CD4-positive, alpha-beta T cell treated with Interleukin-17A for 1 hour (primary cell): ENCODE results near the gene ROBO4.

Experiments used
- DNase-seq: peaks from one replicate; pipeline ENCODE4 v3.0.0-alpha.2; 2020

Gene ROBO4

GRCh38 chr11:124897674-124898262, at the start of gene ROBO4:
TSS of gene ROBO4 (minus strand) at chr11:124897865. CDS start at chr11:124897795, 70 bp downstream.
- no peak for DNase-seq

GRCh38 chr11:124946735-124947141, 49.1 kb upstream of the ROBO4 start:
- no peak for DNase-seq

DNA sequence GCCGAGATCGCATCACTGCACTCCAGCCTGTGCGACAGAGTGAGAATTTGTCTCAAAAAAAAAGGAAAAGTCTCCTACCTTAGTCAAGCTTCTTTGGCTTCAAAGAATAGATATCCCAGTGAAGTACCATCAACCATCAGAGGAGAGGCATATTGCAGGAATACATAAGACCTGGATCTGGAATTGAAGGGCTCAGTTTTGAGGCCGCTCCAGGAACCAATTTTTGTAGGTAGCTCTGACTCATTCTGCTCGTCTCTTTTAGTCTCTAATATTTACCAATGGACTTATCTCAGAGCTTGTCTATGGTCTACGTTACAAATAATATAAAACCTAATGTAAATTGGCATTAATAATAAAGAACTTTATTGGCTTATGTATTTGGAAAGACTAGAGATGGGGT, 48.2 kb upstream of the ROBO4 start:
- no peak for DNase-seq

GRCh38 chr11:124944565-124944964, 46.9 kb upstream of the ROBO4 start:
- no peak for DNase-seq

DNA sequence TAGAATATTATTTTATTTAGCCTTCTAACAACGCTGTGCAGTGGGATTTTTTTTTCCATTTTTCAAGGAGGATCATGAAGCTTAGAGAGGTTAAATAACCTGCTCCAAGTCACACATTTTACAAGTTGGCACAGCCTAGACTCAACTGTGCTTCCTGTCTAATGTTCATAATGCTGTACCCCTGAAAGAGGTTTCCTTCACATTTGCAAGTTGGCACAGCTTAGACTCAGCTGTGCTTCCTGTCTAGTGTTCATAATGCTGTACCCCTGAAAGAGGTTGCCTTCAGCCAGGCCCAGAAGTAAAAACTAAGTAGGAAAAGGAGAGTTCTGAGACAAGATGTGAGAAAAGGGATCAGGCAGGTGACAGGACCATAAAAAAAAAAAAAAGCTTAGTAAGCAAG, 46.1 kb upstream of the ROBO4 start:
- no peak for DNase-seq

GRCh38 chr11:124943254-124943616, 45.6 kb upstream of the ROBO4 start:
- DNase-seq = no peak

DNA sequence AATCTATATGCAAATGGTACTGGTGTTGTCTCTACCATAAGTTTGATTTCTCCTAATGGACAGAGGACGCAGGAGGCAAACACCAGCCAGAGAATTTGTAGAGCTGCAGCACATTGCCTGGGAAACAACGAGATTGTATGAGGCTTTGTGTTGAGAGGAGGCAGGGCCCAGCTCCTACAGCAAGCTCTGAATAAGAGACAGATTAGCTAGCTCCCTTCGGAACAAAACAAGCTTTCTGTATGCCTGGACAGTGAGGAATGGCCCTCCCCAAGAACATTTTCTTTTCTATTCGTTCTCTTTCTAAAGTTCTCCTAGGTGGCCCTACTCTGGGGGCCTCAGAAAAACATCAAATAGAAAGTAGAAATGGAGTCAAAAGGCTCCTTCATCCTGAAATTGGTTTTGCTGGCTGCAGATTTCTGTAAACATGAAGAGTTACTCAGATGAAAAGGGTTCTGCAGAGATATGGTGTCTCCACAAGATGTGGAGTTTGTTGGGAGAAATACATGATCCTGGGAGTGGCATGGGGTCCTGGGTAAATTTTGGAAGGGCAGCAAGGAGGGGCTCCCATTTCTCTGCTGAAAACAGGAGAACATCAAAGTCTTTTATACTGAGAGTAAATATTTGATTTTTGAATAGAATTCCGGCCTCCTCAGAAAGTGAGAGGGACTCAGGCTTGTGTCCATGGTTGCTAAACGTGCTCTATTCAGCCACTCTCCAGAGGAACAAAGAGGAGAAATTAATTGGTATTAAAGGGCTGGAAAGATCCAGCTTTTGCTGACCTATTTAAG, 45.0 kb upstream of the ROBO4 start:
- no peak for DNase-seq

DNA sequence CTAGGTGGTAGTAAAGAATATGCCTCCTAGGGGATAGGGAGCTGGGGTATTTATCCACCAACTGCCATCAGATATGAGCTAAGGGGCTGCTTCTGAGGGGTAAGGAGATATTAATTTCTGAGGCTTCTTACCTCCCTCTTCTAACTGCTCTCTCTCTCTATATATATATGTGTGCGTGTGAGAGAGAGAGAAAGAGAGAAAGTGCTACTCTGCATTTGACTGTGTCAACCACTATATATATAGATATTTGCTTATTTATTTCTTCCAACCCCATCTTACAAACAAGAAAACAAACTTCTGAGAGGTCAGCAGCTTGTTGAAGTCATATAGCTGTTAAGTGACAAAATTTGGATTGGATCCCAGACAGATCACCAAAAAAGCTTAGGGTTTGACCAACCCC, 44.0 kb upstream of the ROBO4 start:
- no peak for DNase-seq

DNA sequence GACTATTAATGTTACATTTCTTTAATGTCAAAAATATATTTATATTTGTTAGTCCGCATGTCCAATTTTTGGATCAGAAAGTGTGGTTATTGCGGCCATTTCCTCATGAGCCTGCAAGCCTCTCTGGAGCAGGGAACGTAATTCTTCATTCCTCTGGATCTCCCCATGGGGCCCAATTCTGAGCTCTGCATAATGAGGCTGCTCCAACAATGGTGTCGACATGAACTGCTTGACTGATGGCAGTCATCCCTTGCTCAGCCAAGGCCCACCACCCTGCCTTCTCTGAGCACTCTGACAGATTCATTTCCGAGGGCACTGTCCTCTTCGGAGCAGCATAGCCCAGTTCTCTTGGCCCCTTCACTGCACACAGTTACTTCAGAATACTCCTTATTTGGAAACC, 41.3 kb upstream of the ROBO4 start:
- DNase-seq = no peak

DNA sequence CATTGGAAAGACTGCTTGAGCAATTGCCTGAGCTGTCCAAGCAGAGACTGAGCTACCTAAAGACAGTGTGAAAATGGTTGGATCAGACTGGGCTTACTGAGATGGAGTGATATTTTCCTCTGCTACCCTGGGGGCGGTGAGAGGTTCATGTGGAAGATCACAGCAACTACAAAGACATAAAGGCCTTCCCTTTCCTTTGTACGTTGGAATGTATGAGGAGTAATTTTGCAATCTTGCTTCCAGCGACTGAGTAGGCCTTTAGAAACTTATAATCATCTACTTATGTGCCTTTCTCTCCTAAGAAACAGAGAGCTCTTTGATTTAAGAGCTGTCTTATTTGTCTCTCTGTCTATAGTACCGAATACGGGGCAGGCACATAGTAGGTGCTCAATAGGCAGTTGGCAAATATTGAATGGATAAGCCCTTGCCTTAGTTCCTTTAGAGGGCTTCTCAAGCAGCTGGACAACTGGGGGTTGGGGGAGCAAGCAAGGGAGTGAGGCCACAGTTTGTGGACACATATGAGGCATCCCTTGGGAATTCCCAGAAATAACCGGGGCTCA, 40.6 kb upstream of the ROBO4 start:
- no peak for DNase-seq

- DNase-seq = no peak
Measured at GRCh38 chr11:124937336-124937935, 39.8 kb upstream of the ROBO4 start.

- no peak for DNase-seq
Measured at GRCh38 chr11:124935548-124936514, 38.2 kb upstream of the ROBO4 start, which contains the start of gene HEPACAM. TSS of gene HEPACAM (minus strand) at chr11:124936047. CDS start at chr11:124936006, 41 bp downstream.

- no peak for DNase-seq
Measured at GRCh38 chr11:124934862-124935547, 37.3 kb upstream of the ROBO4 start.

GRCh38 chr11:124930799-124931198, 33.1 kb upstream of the ROBO4 start:
- no peak for DNase-seq

GRCh38 chr11:124928942-124929665, 31.4 kb upstream of the ROBO4 start:
- DNase-seq = no peak

DNA sequence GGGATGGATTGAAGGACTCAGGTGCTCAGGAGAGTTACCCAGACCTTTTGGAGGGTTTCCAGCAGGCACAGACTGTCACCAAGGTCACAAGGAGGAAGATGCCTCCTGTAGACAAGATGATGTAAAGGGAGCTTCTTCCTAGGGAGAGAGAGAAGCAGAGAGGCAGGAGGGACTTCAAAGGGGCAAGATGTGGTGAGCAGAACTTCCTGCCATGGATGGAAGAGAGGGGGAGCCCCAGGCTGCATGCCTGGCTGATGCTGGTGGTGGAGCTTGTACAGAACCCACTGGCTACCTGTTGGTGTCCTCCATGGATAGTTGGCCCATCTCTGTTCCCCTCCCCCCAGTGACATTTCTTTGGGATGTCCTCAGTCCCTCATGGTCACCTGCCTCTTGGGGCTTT, 25.6 kb upstream of the ROBO4 start:
- DNase-seq = no peak

GRCh38 chr11:124922831-124923230, 25.2 kb upstream of the ROBO4 start:
- DNase-seq = no peak

- DNase-seq = peak; percentile 86
Measured at GRCh38 chr11:124920870-124921609, 23.4 kb upstream of the ROBO4 start.

GRCh38 chr11:124920356-124920755, 22.7 kb upstream of the ROBO4 start:
- no peak for DNase-seq

- DNase-seq = no peak
Measured at GRCh38 chr11:124919898-124920297, 22.2 kb upstream of the ROBO4 start.

- no peak for DNase-seq
Measured at GRCh38 chr11:124918950-124919349, 21.3 kb upstream of the ROBO4 start, which contains the start of gene HEPN1. TSS of gene HEPN1 (plus strand) at chr11:124919250.
